Limb (tissue), 2 donors: ENCODE results near the gene RING1.
"Not testable (repeated sequence)": the region's sequence is repeated elsewhere in the genome, so short reads cannot be mapped to it uniquely, and the experiment has no call there.

Experiments
- DNase-seq, 2 donors: peaks; one replicate each; pipeline ENCODE4 v3.0.0-alpha.2; 2016; ENCODE audit errors: extremely low spot score in 2 of 2

RING1 gene

DNA sequence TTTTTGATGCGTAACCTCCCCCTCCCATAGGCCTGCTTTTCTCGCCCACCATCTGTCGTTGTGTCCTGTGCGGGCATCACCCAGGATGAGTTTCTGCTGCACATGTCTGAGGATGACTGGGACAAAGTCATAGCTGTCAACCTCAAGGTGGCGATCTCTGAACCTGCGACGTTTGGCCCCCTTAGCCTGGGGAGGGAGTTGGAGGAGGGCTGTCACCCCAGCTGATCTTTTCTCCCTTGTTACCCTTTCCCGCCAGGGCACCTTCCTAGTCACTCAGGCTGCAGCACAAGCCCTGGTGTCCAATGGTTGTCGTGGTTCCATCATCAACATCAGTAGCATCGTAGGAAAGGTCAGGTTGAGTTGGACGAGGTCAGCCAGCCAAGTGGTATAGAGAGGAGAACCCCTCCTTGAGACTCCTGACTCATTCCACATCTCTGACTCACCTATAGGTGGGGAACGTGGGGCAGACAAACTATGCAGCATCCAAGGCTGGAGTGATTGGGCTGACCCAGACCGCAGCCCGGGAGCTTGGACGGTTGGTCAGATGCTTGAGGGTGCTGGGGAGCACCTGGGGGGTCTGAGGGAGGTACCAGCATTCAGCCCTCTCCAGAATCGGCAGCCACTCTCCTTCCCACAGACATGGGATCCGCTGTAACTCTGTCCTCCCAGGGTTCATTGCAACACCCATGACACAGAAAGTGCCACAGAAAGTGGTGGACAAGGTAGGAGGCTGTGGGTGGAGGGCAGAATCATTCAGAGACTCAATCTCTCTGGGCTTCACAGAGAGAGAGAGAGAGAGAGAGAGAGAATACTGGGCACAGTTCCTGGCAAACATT is 2.9 kb upstream of the RING1 start:
- no peak for DNase-seq

DNA sequence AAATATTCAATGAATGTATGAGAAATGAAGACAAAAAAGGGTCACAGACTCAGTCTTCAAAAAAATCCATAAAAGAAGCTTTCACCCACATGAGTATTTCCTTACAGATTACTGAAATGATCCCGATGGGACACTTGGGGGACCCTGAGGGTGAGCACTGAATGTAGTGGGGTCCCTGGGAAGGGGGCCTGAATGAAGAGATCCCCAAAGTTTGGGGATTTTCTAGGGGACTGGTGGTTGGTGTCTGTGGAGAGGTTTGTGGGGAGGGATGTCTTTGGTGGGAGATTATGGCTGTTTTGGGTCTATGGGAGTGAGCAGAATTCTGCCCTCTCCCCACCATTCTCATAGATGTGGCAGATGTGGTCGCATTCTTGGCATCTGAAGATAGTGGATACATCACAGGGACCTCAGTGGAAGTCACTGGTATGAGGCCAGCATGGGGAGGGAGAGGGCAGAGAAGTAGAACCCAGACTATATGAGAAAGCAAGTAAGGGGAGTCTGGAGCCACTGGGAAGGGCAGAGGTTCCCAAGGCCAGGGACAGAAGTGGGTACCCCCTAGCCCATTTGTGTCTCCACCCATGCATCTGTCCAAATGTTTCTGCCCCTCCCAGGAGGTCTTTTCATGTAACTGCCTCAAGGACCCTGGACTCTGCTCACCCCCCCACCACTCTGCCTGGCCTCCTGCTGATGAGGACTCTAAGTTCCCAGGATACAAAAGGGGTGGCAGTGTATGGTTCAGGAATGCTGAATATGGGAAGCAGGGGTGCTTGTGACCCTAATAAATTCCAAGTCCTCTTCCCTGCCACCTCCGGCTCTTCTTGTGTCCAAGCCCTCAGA is 2.1 kb upstream of the RING1 start:
- DNase-seq, result no peak

DNA sequence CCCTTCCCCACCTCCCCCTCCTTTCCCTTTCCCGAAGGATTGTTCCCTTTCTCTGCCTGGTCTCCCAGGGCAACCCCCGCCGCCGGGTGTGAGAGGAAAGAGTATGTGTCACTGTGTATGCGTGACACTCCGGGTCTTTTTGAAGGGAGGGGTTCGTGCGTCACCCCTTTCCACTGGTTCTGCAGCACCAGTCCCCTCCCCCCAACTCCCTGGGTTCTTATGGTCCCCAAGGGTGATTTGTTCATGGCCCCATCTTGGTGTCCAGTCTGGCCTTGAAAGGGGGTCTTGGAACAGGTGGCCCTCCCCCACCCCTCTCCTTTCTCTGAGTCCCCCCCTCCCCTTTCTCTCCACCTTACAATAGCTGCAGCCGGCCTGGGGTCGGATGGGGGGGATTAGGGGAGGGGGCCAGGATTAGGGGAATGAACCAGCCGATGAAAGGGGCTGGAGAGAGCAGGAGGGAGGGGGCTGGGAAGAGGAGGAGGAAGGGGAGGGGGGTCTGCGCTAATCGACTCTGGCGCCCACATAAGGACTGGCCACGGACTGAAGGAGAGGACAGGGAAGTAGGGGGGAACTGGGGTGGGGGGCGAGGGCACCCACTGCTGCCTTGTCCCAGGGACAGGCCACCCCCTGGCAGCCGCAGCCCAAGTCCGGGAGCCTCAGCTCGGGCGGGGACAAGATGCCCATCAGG is 1.3 kb upstream of the RING1 start:
- peak in 1 of 2 donors; percentile 66 for DNase-seq

DNA sequence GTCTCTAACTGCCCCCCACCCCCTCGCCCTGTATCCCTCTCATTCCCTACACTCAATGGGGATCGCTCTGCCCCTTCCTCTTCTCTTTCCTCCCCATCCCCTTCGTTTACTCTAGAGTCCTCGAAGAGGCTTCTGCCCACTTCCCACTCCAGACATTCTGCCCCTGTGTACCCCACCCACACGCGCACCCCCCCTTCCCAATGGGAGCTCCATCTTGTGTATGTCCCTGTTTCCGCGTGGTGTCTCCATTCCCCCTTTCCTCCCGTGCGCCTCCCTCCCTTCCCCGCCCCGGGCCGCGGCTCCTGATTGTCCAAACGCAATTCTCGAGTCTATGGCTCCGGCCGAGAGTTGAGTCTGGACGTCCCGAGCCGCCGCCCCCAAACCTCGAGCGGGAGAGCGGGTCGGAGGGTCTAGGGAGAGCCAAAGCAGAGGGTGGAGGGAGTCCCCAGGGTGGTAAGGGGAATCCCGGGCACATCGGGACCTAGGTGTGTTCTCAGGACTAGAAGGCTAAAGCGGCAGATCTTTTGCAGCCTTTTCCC is 679 bp upstream of the RING1 start:
- DNase-seq, result peak; percentile 50 to 82

DNA sequence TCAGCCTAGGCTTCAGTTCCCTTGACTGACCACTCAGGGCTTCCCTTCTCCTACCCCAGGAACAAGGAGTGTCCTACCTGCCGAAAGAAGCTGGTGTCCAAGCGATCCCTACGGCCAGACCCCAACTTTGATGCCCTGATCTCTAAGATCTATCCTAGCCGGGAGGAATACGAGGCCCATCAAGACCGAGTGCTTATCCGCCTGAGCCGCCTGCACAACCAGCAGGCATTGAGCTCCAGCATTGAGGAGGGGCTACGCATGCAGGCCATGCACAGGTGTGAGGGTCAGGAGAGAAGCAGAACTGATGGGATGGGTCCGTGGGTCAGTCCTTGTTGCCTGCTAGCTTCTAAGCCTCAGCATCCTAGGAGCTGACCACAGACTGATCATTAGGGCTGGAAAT is 1.6 kb downstream of the RING1 start:
- DNase-seq, result no peak

DNA sequence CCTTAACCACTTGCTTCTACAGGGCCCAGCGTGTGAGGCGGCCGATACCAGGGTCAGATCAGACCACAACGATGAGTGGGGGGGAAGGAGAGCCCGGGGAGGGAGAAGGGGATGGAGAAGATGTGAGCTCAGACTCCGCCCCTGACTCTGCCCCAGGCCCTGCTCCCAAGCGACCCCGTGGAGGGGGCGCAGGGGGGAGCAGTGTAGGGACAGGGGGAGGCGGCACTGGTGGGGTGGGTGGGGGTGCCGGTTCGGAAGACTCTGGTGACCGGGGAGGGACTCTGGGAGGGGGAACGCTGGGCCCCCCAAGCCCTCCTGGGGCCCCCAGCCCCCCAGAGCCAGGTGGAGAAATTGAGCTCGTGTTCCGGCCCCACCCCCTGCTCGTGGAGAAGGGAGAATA is 2.8 kb downstream of the RING1 start:
- no peak for DNase-seq

DNA sequence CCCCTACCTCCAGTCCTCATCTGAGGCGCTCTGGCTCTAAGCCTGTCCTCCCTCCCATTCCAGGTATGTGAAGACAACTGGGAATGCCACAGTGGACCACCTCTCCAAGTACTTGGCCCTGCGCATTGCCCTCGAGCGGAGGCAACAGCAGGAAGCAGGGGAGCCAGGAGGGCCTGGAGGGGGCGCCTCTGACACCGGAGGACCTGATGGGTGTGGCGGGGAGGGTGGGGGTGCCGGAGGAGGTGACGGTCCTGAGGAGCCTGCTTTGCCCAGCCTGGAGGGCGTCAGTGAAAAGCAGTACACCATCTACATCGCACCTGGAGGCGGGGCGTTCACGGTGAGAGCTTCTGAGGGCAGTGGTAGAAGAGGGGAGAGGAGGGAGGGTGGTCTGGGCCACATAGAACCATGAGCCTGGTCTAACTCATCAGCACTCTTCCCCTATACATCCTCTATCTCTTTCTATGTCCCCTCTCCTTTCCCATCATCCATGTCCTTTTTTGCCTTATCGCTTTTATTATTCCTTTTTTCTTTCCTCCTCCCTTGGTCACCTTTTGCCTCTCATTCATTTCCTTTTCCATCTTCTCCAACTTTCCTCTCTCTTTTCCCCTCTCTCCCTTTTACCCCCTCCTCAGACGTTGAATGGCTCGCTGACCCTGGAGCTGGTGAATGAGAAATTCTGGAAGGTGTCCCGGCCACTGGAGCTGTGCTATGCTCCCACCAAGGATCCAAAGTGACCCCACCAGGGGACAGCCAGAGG is 3.5 kb downstream of the RING1 start:
- no peak for DNase-seq

DNA sequence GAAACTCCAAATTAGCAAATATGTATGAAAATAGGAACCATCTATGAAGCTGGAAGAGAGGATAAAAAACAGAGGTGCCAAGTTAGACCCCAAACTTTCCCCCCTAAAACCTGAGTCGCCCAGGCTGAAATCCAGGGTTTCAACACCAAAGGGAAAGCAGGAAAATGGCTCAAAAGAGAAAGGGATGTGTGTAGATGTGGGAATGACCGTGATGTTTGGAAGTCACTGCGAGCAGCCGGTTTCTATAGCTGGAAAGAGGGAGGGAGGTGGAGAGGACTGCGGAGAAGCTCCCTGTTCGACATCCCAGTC is 4.5 kb downstream of the RING1 start:
- DNase-seq, result no peak

DNA sequence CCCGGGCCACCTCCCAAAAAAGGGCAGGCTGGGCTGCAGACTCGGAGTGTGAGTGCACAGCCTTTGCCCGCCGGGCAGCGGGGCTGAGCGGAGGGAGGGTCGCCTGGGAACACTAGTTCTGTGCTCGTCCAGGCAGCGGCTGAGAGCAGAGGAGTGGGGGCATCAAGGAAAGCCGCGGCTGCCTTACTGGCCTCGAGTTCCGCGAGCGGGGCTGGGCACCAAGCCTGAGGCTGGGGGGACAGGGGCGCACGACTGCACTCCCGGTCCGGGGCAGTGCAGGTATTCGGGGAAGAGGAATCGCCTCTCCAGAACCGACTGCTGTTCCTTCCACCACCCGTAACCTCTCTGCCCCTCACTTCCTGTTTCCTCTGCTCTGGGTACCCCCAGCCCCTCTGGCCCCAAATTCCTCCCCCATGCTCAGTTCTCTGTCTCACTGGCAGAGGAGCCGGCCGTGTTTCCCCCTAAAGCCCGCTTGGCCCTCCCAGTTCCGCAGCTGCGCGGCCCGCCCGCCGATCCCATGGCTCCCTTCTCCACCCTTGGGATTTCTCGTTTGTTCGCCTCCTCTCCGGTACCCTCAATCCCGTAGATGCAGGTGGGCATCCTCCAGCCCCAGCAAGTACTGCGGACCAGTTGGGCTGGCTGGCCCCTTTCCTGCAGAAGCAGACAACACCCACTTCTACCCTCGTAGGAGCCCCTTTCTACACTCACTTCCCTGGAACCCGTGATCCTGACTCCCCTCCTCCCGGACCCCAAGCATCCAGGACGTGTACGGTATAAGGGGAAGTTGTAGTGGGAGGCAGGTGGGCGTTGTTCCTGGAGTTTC is 5.1 kb downstream of the RING1 start:
- DNase-seq, result peak; percentile 19 to 71

DNA sequence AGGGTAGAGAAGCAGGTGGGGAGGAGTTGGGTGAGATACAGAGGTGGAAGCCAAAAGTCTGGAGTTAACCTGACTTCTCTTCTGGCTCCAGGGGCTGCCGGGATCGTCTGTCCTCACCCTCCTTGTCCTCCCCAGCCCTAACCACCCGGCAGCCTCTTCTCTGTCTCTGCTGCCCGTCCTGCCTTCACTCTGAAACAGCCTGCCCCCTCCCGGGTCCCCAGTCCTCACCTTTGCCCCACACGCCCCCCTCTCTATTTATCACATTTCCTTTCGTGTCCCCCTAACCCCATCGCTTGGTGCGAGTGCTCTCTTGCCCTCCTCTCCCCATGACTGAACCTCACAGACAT is 5.7 kb downstream of the RING1 start:
- no peak for DNase-seq

DNA sequence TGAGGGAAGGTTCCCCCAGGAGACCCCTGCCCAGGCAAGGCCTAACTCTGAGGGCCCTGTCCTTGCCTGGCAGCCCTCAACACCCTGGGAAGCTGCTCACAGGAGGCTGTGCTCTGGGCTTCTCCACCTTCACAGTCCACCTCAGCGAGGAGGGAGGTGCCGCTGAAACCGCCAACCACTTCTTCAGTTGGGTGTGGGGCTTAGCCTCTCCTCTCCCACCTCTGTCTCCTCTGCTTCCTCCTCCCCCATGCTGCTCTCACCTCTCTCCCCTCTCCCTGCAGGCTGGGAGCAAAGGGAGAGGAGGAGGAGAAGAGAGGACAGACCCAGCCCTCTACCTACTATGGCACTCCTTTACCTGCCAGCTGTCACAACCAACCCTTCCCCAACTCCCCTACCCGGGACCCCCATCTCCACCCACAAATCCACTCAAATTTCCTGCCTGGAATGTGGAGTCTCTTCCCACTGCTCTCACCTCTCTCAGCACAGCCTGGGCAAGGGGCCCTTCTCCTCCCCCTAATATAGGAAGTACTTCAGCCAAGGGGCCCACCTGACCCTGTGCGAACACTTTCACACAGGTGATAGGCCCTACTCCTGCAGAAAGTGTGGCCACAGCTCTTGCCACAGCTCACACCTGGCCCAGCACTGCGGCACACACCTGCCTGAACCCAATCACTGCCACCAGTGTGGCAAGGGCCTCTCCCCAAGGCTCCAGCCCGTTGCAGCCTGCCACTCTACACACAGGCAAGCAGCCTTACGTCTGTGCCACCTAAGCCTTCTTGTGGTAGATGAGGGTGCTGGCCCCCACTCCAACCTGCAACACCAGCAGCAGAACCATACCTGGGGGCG is 7.2 kb downstream of the RING1 start:
- no peak for DNase-seq

DNA sequence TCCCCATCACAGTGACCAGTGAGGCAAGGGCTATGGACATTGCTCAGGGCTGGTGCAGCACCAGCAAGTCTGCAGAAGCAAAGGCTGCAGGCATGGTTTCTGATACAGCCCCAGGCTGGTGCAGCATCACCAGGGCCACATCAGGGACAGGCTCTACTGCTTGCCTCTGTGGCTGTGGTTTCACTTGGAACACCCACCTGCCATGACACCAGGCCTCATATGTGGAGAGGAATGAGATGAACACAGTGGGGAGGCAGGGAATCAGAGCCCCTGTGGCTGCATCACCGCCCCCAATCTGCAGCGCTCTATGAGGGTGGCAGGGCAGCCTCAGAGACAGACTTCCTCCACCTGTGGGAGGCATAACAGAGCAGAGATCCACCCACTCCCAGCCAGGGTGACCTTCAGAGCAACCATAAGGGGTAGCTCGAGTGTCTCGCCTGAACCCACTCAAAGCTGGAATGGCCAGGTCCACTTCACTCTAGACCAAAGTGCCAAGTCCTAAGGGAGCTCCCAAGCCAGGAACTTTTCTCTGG is 7.9 kb downstream of the RING1 start:
- DNase-seq, result no peak

DNA sequence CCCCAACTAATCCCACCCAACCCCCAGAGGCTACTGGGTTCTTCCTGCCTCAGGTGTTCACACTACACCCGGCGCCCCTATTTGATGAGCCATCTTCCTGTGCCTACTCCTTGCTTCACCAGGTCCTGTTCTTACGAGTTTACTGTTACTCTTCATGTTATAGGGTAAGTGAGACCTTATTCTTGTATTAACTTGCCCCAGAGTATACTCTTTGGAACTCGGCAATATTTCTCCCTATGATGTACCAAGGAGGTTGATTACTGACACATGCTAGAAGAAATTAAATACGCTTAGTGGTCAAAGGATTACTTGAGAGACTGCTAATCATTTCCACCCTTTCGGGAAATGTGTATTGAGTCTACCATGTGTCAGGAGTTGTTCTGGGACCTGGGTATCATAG is 8.9 kb downstream of the RING1 start:
- DNase-seq, result no peak

DNA sequence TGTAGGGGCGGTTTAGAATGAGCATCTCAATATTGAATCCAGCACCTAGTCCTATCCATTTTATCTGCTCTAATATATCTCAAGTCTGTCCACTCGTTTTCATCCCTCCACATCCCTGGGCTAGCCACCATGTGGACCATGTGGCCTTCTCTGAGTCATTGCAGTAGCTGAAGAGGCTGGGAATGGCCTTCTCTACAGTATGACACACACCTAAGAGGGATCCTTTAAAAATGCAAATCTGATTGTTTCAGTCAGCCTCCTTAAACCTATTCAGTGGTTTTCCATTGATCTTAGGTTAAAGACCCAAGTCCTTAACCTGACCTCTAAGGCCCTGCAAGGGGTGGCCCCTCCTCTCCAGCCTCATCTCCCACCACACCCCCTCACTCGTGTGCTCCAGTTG is 9.4 kb downstream of the RING1 start:
- no peak for DNase-seq

DNA sequence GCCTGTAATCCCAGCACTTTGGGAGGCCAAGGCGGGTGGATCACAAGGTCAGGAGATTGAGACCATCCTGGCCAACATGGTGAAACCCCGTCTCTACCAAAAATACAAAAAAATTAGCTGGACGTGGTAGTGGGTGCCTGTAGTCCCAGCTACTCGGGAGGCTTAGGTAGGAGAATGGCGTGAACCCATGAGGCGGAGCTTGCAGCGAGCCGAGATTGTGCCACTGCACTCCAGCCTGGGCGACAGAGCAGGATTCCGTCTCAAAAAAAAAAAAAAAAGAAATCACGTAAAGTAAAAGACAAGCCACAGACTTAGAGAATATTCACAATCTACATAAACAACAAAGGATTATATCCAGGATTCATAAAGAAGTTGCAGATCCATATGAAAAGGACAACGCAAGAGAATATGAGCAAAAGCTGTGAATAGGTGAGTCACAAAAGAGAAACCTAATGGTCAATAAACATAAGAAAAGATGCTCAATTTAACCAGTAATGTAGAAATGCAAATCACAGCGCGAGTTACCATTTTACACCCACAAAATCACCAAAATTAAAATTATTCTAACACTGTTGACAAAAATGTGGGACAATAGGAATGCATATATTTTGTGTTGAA is 18.3 kb downstream of the RING1 start:
- DNase-seq, result not testable (repeated sequence)

DNA sequence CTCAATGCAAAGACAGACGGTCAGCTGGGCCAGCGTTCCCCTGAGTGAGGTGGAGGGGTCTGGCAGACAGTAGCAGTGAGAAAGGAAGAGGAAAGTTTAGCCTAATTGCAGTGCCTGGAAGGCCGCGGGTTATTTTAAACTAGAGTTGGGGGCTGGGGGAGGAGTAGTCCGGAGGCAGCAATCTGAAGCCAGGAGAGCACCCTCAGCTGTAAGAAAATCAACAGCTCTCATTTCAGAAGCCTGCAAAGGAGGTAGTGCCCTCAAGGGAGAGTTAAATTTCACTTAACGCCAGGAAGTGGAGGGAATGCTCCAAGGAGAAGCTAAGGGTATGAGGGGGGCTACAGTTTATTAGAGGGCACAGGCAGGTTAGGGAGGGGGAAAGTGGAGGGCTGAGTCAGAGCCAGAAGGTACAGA is 26.9 kb downstream of the RING1 start:
- no peak for DNase-seq

DNA sequence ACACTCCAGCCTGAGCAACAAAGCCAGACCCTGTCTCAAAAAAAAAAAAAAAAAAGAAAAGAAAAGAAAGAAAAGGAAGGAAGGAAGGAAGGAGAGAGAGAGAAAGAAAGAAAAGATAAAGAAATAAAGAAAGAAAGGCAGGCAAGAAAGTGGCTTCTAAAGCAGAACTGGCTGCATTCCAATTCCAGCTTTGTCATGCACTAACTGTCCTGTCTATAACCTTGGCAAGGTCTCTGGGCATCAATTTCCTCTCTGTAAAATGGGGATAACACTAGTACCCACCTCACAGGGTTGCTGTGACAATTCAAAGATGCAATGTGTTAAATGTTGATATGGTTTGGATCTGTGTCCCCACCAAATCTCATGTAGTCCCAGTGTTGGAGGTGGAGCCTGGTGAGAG is 28.0 kb downstream of the RING1 start:
- no peak for DNase-seq

DNA sequence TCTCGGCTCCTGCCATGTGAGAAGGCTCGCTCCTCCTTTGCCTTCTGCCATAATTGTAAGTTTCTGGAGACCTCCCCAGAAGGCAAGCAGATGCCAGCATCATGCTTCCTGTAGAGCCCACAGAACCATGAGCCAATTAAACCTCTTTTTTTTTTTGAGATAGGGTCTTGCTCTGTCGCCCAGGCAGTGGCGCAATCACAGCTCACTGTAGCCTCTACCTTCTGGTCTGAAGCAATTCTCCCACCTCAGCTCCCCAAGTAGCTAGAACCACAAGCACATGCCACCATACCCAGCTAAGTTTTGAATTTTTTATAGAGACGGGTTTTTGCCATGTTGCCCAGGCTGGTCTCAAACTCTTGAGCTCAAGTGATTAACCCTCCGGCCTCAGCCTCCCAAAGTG is 28.6 kb downstream of the RING1 start:
- DNase-seq, result no peak

DNA sequence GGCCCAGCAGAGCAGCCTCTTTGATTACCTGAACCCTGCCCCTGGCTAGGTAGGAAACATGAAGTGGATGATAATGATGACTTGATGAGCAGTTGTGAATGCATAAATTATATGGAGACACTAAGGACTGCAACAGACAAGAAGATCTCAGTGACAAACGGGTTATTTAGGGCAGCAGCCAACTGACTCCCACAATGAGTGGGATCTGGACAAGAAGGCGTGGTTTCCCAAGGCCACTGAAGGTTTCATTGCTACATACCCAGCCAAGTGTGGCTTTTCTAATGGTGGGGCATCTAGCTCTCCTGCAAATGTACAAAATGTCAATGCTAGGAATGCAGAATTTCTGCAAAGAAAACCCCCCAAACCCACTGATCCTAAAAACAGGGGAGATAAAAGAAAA is 29.4 kb downstream of the RING1 start:
- no peak for DNase-seq
